Left lung (tissue), 10 donors: ENCODE measurements around the gene ARAP1. TPM values are rescaled to one million over a fixed set of nuclear protein-coding genes. Genes with fewer than 3 reads are reported as not detected.

Source experiments
- ATAC-seq: fragments of 200-7000 bp; cut with Tn5 transposase; one replicate; pipeline ENCODE4 v1.9.1; 2020; ENCODE audit warnings: moderate library complexity
- DNase-seq, 4 donors: peaks; one replicate each; pipeline ENCODE4 v3.0.0-alpha.2; 2013 to 2020
- H3K27ac ChIP-seq, 2 donors: fragments of 200-600 bp; sonication (generic) in 1 of 2; one replicate each; pipeline versions ENCODE4 v1.5.0 to v1.8.0; 2020 to 2021
- H3K27me3 ChIP-seq, 2 donors: fragments of 200-600 bp; sonication (generic) in 1 of 2; one replicate each; pipeline versions ENCODE4 v1.5.0 to v1.8.0; 2020 to 2021
- H3K36me3 ChIP-seq, 2 donors: fragments of 200-600 bp; sonication (generic) in 1 of 2; one replicate each; pipeline versions ENCODE4 v1.5.0 to v1.8.0; 2020 to 2021
- H3K4me1 ChIP-seq, 2 donors: fragments of 200-600 bp; one replicate each; pipeline ENCODE4 v1.8.0; 2021
- H3K4me3 ChIP-seq, 2 donors: fragments of 200-600 bp; sonication (generic) in 1 of 2; one replicate each; pipeline versions ENCODE4 v1.5.0 to v1.8.0; 2020 to 2021; ENCODE audit warnings: mild to moderate bottlenecking in 1 of 2
- H3K9me3 ChIP-seq, 2 donors: fragments of 200-600 bp; sonication (generic) in 1 of 2; one replicate each; pipeline versions ENCODE4 v1.5.0 to v1.8.0; 2020 to 2021
- intact Hi-C, 2 donors: fragments of 100-400 bp; cut with DNase I; formaldehyde crosslinking; loops; one replicate each; pipeline versions ENCODE4 v1.11.2 to v1.14.2; 2022
- polyA plus RNA-seq, 6 donors: library from polyadenylated mRNA; unstranded; fragments of 120-200 nt; gene quantifications; one replicate each; pipeline ENCODE4 v1.2.1, GENCODE V29; 2013; ENCODE audit not compliant: insufficient read length in 6 of 6
- total RNA-seq, 2 donors: library from RNA; stranded (reverse); fragmentation: NEBNext Ultra II Directional; extraction: Animal tissue kit (Norgen Biotek cat#: 25700); gene quantifications; one replicate each; pipeline ENCODE4 v1.2.1, GENCODE V29; 2021
- TF ChIP-seq, protein P1 (sequence below), 2 donors: fragments of 200-600 bp; sonication (generic) in 1 of 2; IDR thresholded peaks; one replicate each; pipeline versions ENCODE4 v1.5.0 to v1.8.0; 2021; ENCODE audit warnings: antibody characterized with exemption in 2 of 2
- donor health status: DM: no; HTN: yes; CAD: no.
- donor health status: DM: no; HTN: no; CAD: no.

Gene ARAP1
- total and polyA plus RNA-seq, 8 donors = 80.0 to 222 (median 97.7) TPM

DNA sequence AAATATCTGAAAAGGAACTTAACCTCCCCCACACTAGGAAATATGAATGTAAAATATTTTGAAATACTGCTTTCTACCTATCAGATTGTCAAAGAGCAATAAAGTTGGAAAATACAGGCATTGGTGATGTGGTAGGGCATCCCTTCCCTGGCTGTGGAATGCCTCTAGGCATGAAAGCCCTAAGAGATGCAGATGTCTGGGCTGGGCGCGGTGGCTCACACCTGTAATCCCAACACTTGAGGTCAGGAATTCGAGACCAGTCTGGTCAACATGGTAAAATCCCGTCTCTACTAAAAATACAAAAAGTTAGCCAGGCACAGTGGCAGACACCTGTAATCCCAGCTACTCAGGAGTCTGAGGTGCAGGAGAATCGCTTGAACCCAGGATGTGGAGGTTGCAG is 22.0 kb downstream of the ARAP1 start:
- Histone ChIP-seq H3K4me1 (peaks cover 0 to 93% of the 10 kb centered on the region in 2 donors), H3K27me3 (no peaks in the 10 kb centered on the region), H3K27ac (peak overlapping the region in 1 of 2 donors; percentile 61), H3K9me3 (no peaks in the 10 kb centered on the region), H3K36me3 (peaks cover 0 to 42% of the 10 kb centered on the region in 2 donors), H3K4me3 (no peak overlapping the region)
- ATAC-seq (no peak), DNase-seq (peak in 1 of 4 donors; percentile 33)
- TF ChIP-seq, protein P1, sequence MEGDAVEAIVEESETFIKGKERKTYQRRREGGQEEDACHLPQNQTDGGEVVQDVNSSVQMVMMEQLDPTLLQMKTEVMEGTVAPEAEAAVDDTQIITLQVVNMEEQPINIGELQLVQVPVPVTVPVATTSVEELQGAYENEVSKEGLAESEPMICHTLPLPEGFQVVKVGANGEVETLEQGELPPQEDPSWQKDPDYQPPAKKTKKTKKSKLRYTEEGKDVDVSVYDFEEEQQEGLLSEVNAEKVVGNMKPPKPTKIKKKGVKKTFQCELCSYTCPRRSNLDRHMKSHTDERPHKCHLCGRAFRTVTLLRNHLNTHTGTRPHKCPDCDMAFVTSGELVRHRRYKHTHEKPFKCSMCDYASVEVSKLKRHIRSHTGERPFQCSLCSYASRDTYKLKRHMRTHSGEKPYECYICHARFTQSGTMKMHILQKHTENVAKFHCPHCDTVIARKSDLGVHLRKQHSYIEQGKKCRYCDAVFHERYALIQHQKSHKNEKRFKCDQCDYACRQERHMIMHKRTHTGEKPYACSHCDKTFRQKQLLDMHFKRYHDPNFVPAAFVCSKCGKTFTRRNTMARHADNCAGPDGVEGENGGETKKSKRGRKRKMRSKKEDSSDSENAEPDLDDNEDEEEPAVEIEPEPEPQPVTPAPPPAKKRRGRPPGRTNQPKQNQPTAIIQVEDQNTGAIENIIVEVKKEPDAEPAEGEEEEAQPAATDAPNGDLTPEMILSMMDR (IDR thresholded peaks at IDR 0.05) = no peak
- intact Hi-C loops = no loop called here

DNA sequence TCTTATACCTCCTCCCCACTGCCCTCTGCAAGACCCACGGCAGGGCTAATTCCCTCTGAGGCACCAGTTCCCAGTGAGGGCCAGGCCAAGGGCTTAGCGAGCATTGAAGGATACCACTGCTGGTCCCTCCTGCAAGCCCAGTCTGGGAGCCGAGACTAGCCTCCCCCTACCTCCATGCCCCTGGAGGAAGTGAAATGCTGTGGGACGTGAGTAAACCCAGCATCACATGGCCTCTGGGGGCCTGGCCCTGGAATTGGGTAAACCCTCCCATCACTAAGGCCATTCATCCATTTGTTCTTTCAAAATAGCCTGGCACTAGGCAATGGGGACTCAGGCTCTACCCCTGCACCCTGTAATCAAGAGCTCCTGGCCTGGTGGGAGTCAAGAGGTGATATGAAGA is 24.7 kb downstream of the ARAP1 start:
- ATAC-seq (no peak), DNase-seq (peak in 1 of 4 donors; percentile 55)
- Histone ChIP-seq H3K36me3 (peaks cover 0 to 57% of the 10 kb centered on the region in 2 donors), H3K9me3 (no peaks in the 10 kb centered on the region), H3K27ac (no peak overlapping the region), H3K27me3 (no peaks in the 10 kb centered on the region), H3K4me1 (peaks cover 9 to 93% of the 10 kb centered on the region in 2 donors), H3K4me3 (no peak overlapping the region)
- intact Hi-C loops = loop anchor here in 1 of 2 donors (5.0 kb wide), 1 partner anchor 65 kb away; the partner anchor contains the start of gene STARD10
- TF ChIP-seq, protein P1 (IDR thresholded peaks at IDR 0.05) = no peak

DNA sequence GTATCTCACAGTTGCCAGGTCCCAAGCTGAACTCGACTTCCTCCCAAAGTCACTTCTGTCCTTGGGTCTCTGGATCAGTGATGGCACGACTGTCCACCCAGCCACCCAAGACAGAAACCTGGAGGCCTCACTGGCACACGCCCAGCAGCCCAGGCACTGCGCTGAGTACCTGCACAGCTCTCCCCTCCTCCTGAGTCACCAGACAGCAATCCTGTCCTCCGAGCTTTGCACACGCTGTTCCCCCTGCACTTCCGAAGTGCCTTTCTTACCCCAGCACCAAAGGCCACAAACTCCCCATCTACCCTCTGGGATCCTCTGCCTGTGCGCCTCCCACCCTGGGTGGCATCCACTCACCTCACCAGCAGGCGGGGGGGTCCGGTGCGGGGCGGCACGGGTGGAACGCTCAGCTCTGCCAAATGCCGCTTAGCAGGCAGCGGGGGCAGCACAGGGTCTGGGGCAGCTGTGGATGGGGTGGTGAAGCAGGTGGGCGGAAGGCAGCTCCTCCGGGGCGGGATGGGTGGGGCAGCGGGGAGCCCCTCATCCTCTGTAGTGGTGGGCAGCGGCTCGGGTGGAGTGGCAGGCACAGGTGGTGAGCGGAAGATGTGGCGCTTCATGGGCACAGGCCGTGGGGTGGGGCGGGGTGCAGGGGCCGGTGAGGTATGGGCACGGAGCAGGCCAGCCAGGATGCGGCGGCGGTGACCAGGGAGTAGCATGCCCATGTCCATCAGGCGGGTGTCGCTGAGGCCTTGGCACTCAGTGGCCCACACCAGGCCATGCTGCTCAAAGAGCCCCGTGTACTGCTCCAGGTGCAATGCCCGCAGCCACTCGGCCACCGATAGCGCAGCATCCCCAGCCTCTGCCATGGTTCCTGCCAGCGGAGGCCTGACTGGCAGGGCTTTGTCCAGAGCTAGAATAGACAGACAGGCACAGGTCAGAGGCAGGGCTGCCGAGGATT is 25.7 kb downstream of the ARAP1 start:
- DNase-seq = peak in 2 of 4 donors; percentile 31 to 80
- no peak for ATAC-seq
- intact Hi-C loops = loop anchor here in 1 of 2 donors (5.0 kb wide), 1 partner anchor 66 kb away; the partner anchor contains the start of gene STARD10
- TF ChIP-seq, protein P1 (IDR thresholded peaks at IDR 0.05) = no peak
- H3K27ac ChIP-seq = peak overlapping the region in 1 of 2 donors; percentile 45
- no peaks in the 10 kb centered on the region for H3K27me3 ChIP-seq
- H3K4me1 ChIP-seq = peaks cover 14 to 91% of the 10 kb centered on the region in 2 donors
- H3K4me3 ChIP-seq = no peak overlapping the region
- no peaks in the 10 kb centered on the region for H3K9me3 ChIP-seq
- H3K36me3 ChIP-seq = peaks cover 0 to 51% of the 10 kb centered on the region in 2 donors

DNA sequence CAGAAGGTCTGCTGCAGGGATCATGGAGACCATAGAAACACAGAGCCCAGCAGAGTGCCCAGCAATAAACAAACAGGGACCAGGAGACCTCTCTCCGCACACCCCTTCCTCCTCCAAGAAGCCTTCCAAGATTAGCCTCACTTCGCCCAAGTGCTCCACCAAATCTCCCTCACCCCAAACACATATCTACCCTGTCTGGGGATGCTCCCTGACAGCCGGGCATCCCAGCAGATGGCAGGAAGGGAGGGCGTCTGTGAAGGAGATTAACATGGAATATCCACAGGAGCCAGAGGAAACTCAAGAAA is 26.5 kb downstream of the ARAP1 start:
- Histone ChIP-seq H3K4me3 (no peak overlapping the region), H3K27me3 (no peaks in the 10 kb centered on the region), H3K4me1 (peaks cover 23 to 91% of the 10 kb centered on the region in 2 donors), H3K9me3 (no peaks in the 10 kb centered on the region), H3K27ac (peak overlapping the region in 1 of 2 donors; percentile 45), H3K36me3 (peaks cover 0 to 45% of the 10 kb centered on the region in 2 donors)
- DNase-seq (peak in 1 of 4 donors; percentile 13), ATAC-seq (no peak)
- TF ChIP-seq, protein P1 (IDR thresholded peaks at IDR 0.05) = no peak
- intact Hi-C loops = loop anchor here in 1 of 2 donors (5.0 kb wide), 1 partner anchor 67 kb away; the partner anchor contains the start of gene STARD10
